GM21576 (cell line): ENCODE results near the gene ICE1.
"Not testable (repeated sequence)": the region's sequence is repeated elsewhere in the genome, so short reads cannot be mapped to it uniquely, and the experiment has no call there.

Experiments used
- ATAC-seq: cut with Tn5 transposase; IDR thresholded peaks from one replicate; pipeline ENCODE4 v1.9.1; 2021; ENCODE audit warnings: mild to moderate bottlenecking, moderate library complexity; ENCODE audit not compliant: unreplicated experiment

The ICE1 gene

DNA sequence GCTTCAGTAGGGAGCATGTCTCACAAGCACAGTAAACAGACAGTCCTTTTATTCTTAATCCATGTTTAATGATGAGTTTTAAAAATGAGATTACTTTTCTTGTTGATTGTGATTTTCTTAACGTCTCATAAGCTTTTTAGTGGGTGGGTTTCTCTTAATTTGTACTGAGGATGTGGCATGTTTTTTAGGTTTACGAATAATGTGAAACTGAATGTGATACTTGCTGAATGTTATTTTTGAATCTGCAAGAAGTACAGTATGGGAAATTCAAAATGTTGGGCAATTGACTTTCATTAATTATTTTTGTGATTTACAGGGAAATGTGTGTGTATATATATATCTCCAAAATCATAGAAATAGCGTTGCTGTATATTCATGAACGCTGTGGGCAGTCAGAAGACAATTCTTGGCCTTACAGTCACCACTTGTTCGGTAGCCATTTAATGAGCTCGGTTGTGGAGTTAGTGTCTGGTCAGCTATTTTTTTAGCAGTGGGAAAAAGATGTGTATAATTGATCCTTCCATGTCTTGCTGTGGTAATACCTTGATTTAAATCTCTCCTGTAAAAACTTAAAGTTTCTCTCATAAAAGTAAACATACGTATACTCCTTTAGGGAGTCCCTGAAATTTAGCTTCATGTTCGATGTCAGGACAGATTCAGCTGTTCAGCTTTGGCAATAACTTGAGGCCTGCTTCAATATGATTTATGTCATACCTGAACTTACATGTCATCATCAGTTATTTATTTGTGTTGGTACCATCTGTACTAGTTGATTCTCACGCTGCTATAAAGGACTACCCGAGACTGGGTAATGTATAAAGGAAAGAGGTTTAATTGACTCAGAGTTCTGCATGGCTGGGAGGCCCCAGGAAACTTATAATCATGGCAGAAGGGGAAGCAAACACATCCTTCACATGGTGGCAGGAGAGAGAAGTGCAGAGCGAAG, 15.0 kb downstream of the ICE1 start:
- peak; percentile 59 for ATAC-seq

- no peak for ATAC-seq
These were observed 29.4 kb downstream of the ICE1 start for GRCh38 chr5:5451863-5452262.

DNA sequence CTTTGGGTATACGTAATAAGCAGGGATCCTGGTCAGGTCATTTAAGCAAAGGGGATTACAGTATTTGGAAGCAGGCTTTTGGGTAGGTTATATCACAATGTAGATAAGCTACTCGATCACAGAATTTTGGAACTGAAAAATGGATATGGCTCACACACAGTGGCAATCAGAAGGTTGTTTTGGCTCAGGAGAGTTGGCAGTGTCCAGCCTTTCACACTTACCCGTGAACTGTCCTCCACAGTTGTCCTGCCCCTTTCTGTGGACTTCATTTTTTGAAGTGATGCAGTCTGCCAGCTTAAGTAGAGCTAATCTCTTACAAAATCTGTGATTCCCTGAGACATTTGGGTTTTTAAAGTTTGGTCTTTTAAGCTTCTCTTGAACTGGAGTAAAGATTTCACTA, 30.7 kb downstream of the ICE1 start:
- ATAC-seq = no peak

GRCh38 chr5:5454391-5454790, 31.9 kb downstream of the ICE1 start:
- ATAC-seq = no peak

DNA sequence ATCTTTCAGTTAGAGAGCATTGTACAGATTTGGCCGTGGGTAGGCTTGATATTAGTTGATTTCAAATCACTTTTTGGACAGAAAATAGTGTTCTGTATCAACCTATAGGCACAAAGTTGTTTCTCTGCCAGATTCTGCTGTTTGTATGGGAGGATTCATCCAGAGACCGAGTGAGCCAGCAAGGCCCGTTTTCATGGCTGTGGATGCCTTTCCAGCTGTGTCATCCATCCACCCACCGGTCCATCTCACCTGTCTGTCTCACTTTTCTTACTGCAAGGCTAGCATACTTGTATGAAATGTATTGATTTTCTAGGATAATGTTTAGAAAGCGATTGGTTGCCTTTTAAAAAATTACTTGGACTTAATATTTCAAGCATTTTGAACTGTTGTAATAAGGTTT, 34.4 kb downstream of the ICE1 start:
- ATAC-seq = no peak

DNA sequence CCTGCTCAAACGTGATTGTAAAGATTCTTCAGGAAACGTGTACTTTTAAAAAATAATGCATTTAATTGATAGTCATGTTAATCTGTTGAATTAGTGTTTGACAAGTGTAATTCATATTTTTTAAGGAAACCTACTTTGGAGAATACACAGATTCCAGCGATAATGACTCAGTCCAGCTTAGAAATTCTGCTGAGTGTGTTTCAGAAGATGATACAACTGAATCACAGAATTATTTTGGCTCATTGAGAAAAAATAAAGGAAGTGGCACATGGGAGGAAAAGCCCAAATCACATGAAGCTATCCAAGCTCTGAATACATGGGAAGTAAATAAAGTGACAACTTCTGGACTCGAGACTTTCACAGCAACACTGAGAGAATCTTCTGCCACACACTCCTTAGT, 37.8 kb downstream of the ICE1 start:
- ATAC-seq = no peak

GRCh38 chr5:5461012-5461411, 38.5 kb downstream of the ICE1 start:
- no peak for ATAC-seq

DNA sequence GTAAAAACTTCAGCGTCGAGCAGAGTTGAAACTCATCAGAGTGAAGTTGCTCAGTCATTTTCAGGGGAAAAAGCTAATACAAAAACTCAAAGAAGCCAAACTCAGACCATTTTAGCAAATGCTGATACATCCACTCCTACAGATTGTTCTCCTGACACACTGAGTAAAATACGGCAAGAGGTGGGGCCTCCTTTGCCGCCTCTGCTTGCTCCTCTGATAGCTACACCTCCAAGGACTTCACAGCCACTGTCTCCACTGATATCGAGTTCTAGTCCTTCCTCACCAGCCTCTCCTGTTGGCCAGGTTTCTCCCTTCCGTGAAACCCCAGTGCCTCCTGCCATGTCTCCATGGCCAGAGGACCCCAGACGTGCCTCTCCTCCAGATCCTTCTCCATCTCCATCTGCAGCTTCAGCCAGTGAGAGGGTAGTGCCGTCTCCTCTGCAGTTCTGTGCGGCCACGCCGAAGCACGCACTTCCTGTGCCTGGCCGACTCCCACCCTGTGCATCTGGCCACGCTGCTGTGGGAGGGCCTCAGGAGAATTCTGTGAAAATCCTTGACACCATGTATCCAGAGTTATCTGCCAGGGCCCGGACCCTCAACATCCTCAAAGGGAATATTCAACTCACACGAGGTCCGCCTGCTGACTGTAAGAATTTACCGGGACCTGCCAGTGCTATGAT, 41.7 kb downstream of the ICE1 start:
- no peak for ATAC-seq

DNA sequence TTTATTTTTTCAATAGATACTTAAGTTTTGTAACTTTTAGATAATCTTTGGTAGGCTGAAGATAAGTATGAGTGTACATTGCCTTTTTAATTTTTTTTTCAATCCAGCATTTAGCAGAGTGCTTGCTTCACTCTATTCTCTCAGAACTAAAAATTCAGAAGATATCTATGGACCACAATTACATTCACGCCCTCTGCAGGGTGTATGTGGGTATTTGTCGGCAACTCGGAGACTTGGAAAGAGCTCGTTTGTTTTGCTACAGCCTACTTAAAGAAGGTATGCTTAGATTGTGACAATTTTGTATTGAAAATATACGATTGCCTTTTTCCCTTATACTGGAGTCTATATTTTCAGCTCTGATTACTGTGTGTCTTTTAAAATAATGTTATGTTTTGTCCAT, 43.8 kb downstream of the ICE1 start:
- ATAC-seq = no peak

- no peak for ATAC-seq
These were observed 45.3 kb downstream of the ICE1 start for GRCh38 chr5:5467737-5468136.

- no peak for ATAC-seq
These were observed 48.5 kb downstream of the ICE1 start for GRCh38 chr5:5470933-5471332.

DNA sequence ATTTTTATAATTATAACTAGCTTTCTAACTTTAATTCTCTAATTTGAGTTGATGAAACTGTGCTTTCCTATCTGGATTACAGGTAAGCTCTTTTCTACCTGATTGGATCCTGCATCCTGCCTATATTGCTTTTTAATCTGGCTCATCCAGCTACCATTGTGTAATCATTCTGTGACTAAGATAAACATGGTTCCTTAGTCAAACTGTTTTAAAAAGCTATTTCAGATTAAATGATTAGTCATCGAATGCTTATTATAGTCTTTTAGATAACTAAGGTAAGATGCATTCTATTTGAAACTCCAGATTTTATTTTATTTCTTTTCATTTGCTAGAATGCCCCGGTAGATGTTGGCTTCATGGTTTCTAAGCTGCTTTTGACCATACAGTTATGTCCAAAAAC, 50.7 kb downstream of the ICE1 start:
- ATAC-seq = no peak

- ATAC-seq = no peak
These were observed 52.5 kb downstream of the ICE1 start for GRCh38 chr5:5474961-5475360.

DNA sequence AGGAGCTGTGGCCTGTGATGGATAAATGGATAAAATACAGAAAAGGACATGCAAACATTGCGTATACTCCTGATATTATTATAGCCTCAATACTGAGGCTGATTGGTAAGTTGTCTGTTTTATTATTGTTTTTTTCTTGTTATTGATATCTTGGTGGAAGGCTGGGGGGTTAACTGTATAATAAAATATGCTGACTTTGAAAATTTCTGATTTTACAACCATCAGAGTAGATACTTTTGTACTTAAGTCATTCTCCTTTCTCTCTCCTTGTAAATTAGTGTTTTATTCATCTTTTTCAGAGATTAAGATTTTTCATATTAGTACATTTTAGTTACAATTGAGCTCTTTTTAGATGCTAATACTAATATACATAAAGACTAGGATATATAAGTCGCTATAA, 53.5 kb downstream of the ICE1 start:
- no peak for ATAC-seq

DNA sequence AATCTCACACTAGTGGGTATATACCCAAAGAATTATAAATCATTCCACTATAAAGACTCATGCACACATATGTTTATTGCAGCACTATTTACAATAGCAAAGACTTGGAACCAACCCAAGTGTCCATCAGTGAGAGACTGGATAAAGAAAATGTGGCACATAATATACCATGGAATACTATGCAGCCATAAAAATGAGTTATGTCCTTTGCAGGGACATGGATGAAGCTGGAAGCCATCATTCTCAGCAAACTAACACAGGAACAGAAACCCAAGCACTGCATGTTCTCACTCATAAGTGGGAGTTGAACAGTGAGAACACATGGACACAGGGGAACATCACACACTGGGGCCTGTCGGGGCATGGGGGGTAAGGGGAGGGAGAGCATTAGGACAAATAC, 57.1 kb downstream of the ICE1 start:
- ATAC-seq = not testable (repeated sequence)

GRCh38 chr5:5480481-5481111, 58.1 kb downstream of the ICE1 start:
- ATAC-seq = peak; percentile 65

- ATAC-seq = peak; percentile 72
These were observed 58.7 kb downstream of the ICE1 start for GRCh38 chr5:5481206-5481605.

DNA sequence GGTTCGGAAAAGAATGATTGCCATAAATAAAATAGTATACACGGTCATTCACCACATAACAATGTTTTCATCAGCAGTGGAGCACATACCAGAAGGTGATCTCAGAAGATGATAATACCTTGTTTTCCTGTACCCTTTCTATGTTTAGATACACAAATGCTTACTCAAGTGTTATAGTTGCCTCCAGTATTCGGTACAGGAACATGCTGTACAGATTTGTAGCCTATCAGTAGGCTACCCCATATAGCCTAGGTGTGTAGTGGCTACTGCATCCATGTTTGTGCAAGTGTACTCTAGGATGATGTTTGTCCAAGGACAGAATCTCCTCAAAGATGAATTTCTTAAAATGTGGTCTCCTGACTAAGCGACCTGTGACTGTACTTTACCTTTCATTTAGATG, 59.2 kb downstream of the ICE1 start:
- no peak for ATAC-seq

DNA sequence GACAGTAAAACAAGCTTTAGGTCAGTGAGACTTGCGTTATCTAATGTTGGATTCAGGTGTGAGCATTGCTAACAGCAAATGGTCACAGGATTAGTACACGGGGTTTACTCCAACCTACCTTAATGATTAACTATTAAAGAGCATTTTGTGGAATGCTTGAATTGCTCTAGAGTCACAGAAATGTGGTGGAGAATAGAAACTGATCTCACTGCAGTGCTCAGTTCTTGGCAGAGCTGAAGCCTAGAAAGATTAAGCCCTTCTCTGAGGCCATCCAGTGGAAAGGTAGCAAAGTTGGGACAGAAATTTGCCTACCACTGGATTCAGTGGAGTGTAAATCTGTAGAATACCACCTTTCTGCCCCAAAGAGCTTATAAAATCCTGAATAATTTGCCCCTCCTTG, 60.9 kb downstream of the ICE1 start:
- no peak for ATAC-seq

GRCh38 chr5:5483880-5484598, 61.6 kb downstream of the ICE1 start:
- no peak for ATAC-seq

DNA sequence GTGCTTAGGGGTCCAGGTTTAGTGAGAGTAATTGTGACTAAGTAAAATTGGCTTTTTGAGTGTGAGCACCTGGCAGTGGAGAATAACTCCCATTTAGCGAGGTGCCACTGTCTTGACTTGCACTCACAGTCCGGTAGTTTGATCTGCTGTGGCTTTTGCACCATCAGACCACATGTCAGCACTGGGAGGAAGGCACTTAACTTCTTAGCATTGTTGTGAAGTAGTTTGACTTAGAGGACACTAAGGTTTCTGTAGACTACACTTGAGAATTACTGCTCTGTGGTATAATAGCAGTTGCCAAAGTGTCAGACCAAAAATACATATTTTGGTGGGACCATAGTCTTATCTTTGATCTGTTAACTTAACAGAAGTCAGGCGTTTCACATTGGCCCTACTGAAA, 63.6 kb downstream of the ICE1 start:
- no peak for ATAC-seq
